Activated B cell treated with CpG ODN at 0.5 μM for 24 hours (primary cell): ENCODE data around the gene APOL6. TPM values are rescaled to one million over a fixed set of nuclear protein-coding genes. Genes with fewer than 3 reads are reported as not detected.

Experiments used
- ATAC-seq: fragments of 200-7000 bp; cut with Tn5 transposase; one replicate; pipeline ENCODE4 v1.10.0; 2021; ENCODE audit warnings: low read depth, mild to moderate bottlenecking, moderate library complexity
- CTCF ChIA-PET: fragments of 350-600 bp; sonication (Branson Sonifier 250); formaldehyde crosslinking; loops from one replicate; lab custom pipeline; 2021; ENCODE audit warnings: antibody characterized with exemption; lab: Charles Lee
- POLR2A ChIA-PET: fragments of 350-600 bp; sonication (Branson Sonifier 250); formaldehyde crosslinking; loops from one replicate; lab custom pipeline; 2021; ENCODE audit warnings: antibody characterized with exemption; lab: Charles Lee
- DNase-seq: peaks from one replicate; pipeline ENCODE4 v3.0.0; 2022
- H3K27ac Mint-ChIP-seq: one replicate; pipeline ENCODE4 v1.8.0; 2020; ENCODE audit warnings: mixed read lengths
- H3K27me3 Mint-ChIP-seq: one replicate; pipeline ENCODE4 v1.8.0; 2021; ENCODE audit warnings: mixed read lengths
- H3K36me3 Mint-ChIP-seq: one replicate; pipeline ENCODE4 v1.8.0; 2021; ENCODE audit warnings: low read depth, mixed read lengths
- H3K4me1 Mint-ChIP-seq: one replicate; pipeline ENCODE4 v1.8.0; 2021; ENCODE audit warnings: mixed read lengths
- H3K4me3 Mint-ChIP-seq: one replicate; pipeline ENCODE4 v1.8.0; 2020; ENCODE audit warnings: mild to moderate bottlenecking, mixed read lengths
- H3K9me3 Mint-ChIP-seq: one replicate; pipeline ENCODE4 v1.8.0; 2020; ENCODE audit warnings: mixed read lengths
- intact Hi-C: fragments of 100-400 bp; cut with micrococcal nuclease; formaldehyde crosslinking; loops from one replicate; pipeline ENCODE4 v1.15.1; 2024
- total RNA-seq: library from RNA; stranded (reverse); gene quantifications from 2 replicates; pipeline ENCODE4 v1.2.3, GENCODE V29; 2022
- TF ChIP-seq, protein P1 (sequence below): fragments of 200-600 bp; IDR thresholded peaks from one replicate; pipeline ENCODE4 v1.8.0; 2022; ENCODE audit warnings: antibody characterized with exemption, mild to moderate bottlenecking

Gene APOL6
- total RNA-seq, 1 donor from 2014 or later: 7.7 TPM

DNA sequence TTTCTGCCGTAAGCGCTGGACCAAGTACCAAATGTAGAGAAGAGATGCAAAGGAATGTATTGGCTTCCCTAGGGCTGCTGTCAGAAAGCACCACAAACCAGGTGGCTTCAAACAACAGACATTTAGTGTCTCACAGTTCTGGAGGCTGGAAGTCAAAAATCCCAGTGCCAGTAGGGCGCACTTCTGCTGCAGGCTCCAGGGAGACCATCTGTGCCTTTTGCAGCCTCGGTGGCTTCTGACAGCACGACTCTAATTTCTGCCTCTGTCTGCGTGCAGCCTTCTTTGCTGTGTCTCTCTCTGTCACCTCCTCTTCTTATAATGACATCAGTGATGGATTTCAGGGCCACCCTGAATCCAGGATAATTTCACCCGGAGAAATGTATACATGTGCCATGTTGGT is 2.8 kb downstream of the APOL6 start:
- intact Hi-C loops: no loop called here
- Mint-ChIP-seq H3K27ac (no peak overlapping the region), H3K9me3 (peaks cover 2% of the 10 kb centered on the region), H3K4me1 (peaks cover 32% of the 10 kb centered on the region), H3K27me3 (no peaks in the 10 kb centered on the region), H3K4me3 (no peak overlapping the region), H3K36me3 (peaks cover 14% of the 10 kb centered on the region)
- ChIA-PET POLR2A (no interaction called here), CTCF (no interaction called here)
- no peak for ATAC-seq
- DNase-seq: no peak
- TF ChIP-seq, protein P1, sequence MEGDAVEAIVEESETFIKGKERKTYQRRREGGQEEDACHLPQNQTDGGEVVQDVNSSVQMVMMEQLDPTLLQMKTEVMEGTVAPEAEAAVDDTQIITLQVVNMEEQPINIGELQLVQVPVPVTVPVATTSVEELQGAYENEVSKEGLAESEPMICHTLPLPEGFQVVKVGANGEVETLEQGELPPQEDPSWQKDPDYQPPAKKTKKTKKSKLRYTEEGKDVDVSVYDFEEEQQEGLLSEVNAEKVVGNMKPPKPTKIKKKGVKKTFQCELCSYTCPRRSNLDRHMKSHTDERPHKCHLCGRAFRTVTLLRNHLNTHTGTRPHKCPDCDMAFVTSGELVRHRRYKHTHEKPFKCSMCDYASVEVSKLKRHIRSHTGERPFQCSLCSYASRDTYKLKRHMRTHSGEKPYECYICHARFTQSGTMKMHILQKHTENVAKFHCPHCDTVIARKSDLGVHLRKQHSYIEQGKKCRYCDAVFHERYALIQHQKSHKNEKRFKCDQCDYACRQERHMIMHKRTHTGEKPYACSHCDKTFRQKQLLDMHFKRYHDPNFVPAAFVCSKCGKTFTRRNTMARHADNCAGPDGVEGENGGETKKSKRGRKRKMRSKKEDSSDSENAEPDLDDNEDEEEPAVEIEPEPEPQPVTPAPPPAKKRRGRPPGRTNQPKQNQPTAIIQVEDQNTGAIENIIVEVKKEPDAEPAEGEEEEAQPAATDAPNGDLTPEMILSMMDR: no peak

DNA sequence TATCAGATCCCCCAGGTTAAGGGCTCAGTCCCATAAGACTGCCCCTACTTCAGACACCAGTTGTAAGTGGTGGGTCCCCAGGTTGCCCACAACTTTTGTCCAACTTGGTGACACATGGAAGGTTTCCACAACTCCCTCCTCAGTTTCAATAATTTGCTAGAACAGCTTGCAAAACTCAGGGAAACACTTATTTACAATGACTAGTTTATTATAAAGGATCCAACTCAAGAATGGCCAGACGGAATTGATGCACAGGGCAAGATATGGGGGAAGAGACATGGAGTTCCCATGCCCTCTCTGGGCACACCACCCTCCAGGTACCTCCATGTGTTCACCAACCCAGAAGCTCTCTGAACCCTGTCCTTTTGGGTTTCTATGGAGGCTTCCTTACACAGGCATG is 5.6 kb downstream of the APOL6 start:
- Mint-ChIP-seq H3K9me3 (peaks cover 2% of the 10 kb centered on the region), H3K36me3 (peaks cover 38% of the 10 kb centered on the region), H3K4me3 (no peak overlapping the region), H3K27me3 (no peaks in the 10 kb centered on the region), H3K27ac (no peak overlapping the region), H3K4me1 (peaks cover 14% of the 10 kb centered on the region)
- TF ChIP-seq, protein P1: no peak
- intact Hi-C loops: no loop called here
- ATAC-seq (no peak), DNase-seq (no peak)
- ChIA-PET POLR2A (no interaction called here), CTCF (no interaction called here)

DNA sequence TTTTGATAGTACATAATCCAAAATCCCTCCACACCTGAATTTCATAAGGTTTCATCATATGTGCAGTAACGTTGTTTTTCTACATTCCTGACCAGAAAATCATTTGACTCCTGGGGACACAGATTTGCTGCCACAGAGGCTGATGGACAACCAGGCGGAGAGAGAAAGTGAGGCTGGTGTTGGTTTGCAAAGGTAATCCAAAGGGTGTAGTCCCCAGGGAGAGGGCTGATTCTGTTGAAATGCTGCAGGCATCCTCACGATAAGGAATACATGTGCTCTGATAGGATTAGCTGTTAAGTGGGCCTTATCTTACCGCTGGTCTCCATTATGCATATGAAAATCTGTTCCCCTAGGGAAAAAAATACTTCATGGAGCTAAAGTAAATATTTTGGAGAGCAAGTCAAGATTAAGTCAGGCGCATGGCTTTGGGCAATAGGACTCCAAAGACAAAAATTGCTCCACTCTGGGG is 8.1 kb downstream of the APOL6 start:
- H3K27ac Mint-ChIP-seq: no peak overlapping the region
- no peaks in the 10 kb centered on the region for H3K27me3 Mint-ChIP-seq
- TF ChIP-seq, protein P1: no peak
- no peak for ATAC-seq
- POLR2A ChIA-PET: no interaction called here
- intact Hi-C loops: no loop called here
- H3K9me3 Mint-ChIP-seq: no peaks in the 10 kb centered on the region
- H3K4me3 Mint-ChIP-seq: no peak overlapping the region
- CTCF ChIA-PET: interaction anchor here (0.9 kb wide), 1 partner anchor 25 kb away, joined by 3 read pairs; no protein-coding TSS in a partner anchor
- H3K36me3 Mint-ChIP-seq: peaks cover 48% of the 10 kb centered on the region
- H3K4me1 Mint-ChIP-seq: peaks cover 19% of the 10 kb centered on the region
- no peak for DNase-seq

DNA sequence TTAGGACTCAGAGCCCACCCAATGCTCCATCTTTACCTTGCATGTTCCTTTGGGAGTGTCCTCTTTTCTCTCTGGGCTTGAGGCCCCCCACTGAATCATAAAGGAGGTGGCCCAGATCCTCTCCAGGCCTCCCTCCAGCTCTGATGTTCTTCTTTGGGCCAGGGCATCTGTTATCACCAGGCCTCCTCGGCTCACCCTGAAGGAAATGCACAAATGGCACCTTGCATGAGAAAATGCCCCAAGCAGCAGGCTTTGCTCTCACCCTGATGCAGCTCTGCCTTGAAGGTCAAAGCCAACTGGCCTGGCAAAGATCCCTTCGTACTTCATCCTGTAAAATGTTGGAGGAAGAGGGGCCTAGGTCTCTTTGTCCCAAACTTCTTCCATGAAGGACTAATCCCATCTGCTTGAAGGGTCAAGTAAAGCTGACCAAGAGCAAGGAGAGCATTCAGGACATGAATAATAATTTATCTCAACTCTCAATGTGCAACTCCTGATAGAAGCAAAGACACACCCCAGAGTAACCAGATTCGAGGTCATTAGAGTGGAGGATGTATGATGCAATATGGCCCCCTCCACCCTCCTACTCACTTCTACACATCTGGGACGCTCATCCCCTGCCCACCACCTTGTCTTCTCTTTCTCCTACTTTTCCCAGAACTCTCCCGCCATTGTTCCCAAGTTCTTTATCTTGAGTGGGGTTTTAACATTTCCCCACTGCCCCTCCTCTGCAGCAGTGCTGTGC is 9.5 kb downstream of the APOL6 start:
- no peaks in the 10 kb centered on the region for H3K9me3 Mint-ChIP-seq
- no peak overlapping the region for H3K4me3 Mint-ChIP-seq
- no peak overlapping the region for H3K27ac Mint-ChIP-seq
- H3K4me1 Mint-ChIP-seq: peaks cover 33% of the 10 kb centered on the region
- peaks cover 53% of the 10 kb centered on the region for H3K36me3 Mint-ChIP-seq
- DNase-seq: no peak
- POLR2A ChIA-PET: no interaction called here
- ATAC-seq: no peak
- intact Hi-C loops: no loop called here
- TF ChIP-seq, protein P1: no peak
- CTCF ChIA-PET: interaction anchor here (1.2 kb wide), 1 partner anchor 10 kb away, joined by 4 read pairs; the partner anchor contains the start of gene APOL6
- H3K27me3 Mint-ChIP-seq: no peaks in the 10 kb centered on the region

DNA sequence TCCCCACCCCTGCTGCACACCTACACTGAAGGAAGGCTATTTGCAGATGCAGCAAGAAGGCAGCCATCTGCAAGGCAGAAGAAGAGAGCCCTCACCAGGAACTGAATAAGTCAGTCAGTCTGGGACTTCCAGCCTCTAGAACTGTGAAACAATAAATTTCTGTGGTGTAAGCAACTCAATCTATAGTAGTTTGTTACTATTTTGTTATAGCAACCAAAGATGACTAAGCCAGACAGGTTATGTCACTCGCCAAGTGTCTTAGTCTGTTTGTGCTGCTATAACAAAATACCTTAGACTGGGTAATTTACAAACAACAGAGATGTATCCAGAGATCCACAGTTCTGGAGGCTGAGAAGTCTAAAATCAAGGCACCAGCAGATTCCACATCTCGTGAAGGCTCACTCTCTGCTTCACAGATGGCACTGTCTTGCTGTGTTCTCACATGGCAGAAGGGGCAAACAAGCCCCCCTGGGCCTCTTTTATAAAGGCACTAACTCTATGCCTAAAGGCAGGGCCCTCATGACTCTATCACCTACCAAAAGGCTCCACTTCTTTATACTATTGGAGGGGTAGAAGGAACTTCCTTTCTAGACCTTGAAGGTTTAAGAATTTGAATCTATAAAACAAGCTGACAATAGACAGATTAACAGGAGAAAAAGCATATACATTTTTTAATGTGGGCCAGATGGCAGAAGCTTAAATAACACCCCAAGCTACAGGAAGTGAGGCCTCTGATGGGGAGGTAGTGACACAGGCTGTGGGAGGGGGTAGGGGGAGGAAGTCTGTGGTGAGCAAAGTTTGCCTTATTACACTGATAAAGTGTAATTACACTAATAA is 12.3 kb downstream of the APOL6 start:
- ATAC-seq: peak; percentile 94
- peaks cover 3% of the 10 kb centered on the region for H3K9me3 Mint-ChIP-seq
- POLR2A ChIA-PET: interaction anchor here (1.1 kb wide), 1 partner anchor 12 kb away, joined by 15 read pairs; the partner anchor contains the start of gene APOL6

More for the DNA sequence above, 12.3 kb downstream of the APOL6 start:
- H3K4me3 Mint-ChIP-seq: no peak overlapping the region
- TF ChIP-seq, protein P1: no peak
- DNase-seq: no peak
- H3K27ac Mint-ChIP-seq: peak overlapping the region; percentile 76
- H3K4me1 Mint-ChIP-seq: peaks cover 40% of the 10 kb centered on the region
- CTCF ChIA-PET: no interaction called here
- H3K27me3 Mint-ChIP-seq: no peaks in the 10 kb centered on the region
- intact Hi-C loops: no loop called here
- H3K36me3 Mint-ChIP-seq: peaks cover 55% of the 10 kb centered on the region
